Ovary (tissue), 9 donors: ENCODE measurements around the gene EEF2K. TPM values are rescaled to one million over a fixed set of nuclear protein-coding genes. Genes with fewer than 3 reads are reported as not detected.

ENCODE experiments used
- DNase-seq, 5 donors: peaks; one replicate each; pipeline ENCODE4 v3.0.0-alpha.2; 2019 to 2020
- H3K27ac ChIP-seq, 2 donors: fragments of 200-600 bp; one replicate each; pipeline versions ENCODE4 v1.5.1 to v1.8.0; 2019 to 2022
- H3K27me3 ChIP-seq: fragments of 200-600 bp; one replicate; pipeline ENCODE4 v1.8.0; 2022
- H3K36me3 ChIP-seq: fragments of 200-600 bp; sonication (generic); one replicate; pipeline ENCODE4 v1.5.1; 2019
- H3K4me1 ChIP-seq: one replicate; pipeline ENCODE4 v1.8.1; 2013; ENCODE audit warnings: mild to moderate bottlenecking, moderate library complexity; ENCODE audit not compliant: insufficient read depth
- H3K4me3 ChIP-seq: fragments of 200-600 bp; sonication (generic); one replicate; pipeline ENCODE4 v1.5.1; 2017
- H3K9me3 ChIP-seq, 2 donors: fragments of 200-600 bp in 1 of 2; sonication (generic) in 1 of 2; one replicate each; pipeline versions ENCODE4 v1.5.1 to v1.8.1; 2013 to 2019; ENCODE audit warnings: mild to moderate bottlenecking in 1 of 2, moderate library complexity in 1 of 2
- EP300 ChIP-seq: sonication (generic); formaldehyde crosslinking; IDR thresholded peaks from one replicate; pipeline ENCODE4 v1.6.1; 2017; ENCODE audit warnings: antibody characterized with exemption
- POLR2A ChIP-seq: fragments of 450-650 bp; IDR thresholded peaks from one replicate; pipeline ENCODE4 v1.6.1; 2017; ENCODE audit warnings: antibody characterized with exemption, mild to moderate bottlenecking, moderate library complexity
- WGBS, 3 donors: extraction: QIAGEN DNeasy Blood & Tissue Kit in 1 of 3; methylation state at CpG; one replicate each; pipeline versions ENCODE4 v1.1.5 to v1.1.7; 2013 to 2017; 5-methylcytosine and 5-hydroxymethylcytosine counted together
- intact Hi-C, 4 donors: fragments of 100-400 bp; cut with DNase I; formaldehyde crosslinking; loops; one replicate each; pipeline versions ENCODE4 v1.11.0 to v1.15.1; 2022 to 2023
- polyA plus RNA-seq, 2 donors: library from polyadenylated mRNA; stranded (reverse); fragments of 200-250 nt in 1 of 2; fragments of 350-450 nt in 1 of 2; fragmentation: Illumina TruSeq in 1 of 2; extraction: RNeasy Lipid Tissue Mini Kit (QIAGEN cat#74804) in 1 of 2; gene quantifications; one replicate each; pipeline ENCODE4 v1.2.3, GENCODE V29; 2013 to 2014
- total RNA-seq, 7 donors: library from RNA; depleted of rRNA in 2 of 7; stranded (reverse); fragments of >200 nt in 2 of 7; fragmentation: NEBNext Ultra II Directional in 3 of 7; extraction: Animal tissue kit (Norgen Biotek cat#: 25700) in 3 of 7; gene quantifications; one replicate each; pipeline versions ENCODE4 v1.1.0 to v1.2.4, GENCODE V29; 2016 to 2023
- TF ChIP-seq, protein P1 (sequence below), 3 donors: fragments of 450-650 bp in 2 of 3; fragments of 200-600 bp in 1 of 3; IDR thresholded peaks; one replicate each; pipeline versions ENCODE4 v1.5.1 to v1.8.0; 2016 to 2022; ENCODE audit warnings: antibody characterized with exemption in 3 of 3, mild to moderate bottlenecking in 1 of 3
- donor health status: DM: no; HTN: no; CAD: no; lungs with moderate emphysema.
- donor health status: DM: no; HTN: no; CAD: no.
- donor health status: Bipolar disorder and iron deficiency.
- donor health status: DM: yes; HTN: yes; CAD: no.
- donor health status: DM: no; HTN: no; CAD: no.
- donor health status: DM: yes; HTN: yes; CAD: no.

EEF2K gene
- total and polyA plus RNA-seq, 9 donors, result 8.1 to 37.6 (median 26.0) TPM

DNA sequence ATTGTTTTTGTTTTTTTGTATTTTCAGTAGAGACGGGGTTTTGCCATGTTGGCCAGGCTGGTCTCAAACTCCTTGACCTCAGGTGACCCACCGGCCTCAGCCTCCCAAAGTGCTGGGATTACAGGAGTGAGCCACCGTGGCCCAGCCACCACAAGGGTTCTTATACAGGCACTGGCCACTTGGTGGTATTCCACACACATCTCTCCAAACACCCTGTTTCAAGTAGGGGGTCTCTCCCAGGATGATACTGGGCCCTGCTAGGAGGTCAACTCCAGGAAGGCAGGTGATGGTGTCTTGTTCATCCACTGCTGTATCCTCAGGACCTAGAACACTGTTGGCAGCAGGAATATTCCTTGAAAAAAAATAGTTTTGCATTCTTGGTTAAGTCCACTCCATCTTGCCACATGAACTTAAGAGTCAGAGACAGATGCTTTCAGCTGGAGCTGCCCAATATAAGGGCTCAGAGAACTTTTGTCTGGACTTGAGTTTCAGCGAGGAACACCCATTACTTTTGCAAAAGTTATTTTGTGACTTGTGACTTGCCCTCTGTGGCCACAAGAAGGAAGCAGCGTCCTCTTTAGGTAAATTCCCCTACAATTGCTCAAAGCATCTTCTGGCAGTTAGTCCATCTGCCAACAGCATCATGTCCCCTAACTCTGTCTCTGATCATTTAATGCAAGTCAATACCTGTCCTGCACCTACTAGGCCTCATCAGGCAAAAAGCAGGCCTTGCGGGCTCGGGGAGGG, 7.4 kb upstream of the EEF2K start:
- DNase-seq, result no peak
- Histone ChIP-seq H3K36me3 (no peaks in the 10 kb centered on the region), H3K4me3 (no peak overlapping the region), H3K27ac (peak overlapping the region in 1 of 2 donors; percentile 39), H3K27me3 (no peaks in the 10 kb centered on the region), H3K9me3 (no peaks in the 10 kb centered on the region), H3K4me1 (peaks cover 3% of the 10 kb centered on the region)
- TF ChIP-seq POLR2A (no peak), EP300 (no peak)
- TF ChIP-seq, protein P1, sequence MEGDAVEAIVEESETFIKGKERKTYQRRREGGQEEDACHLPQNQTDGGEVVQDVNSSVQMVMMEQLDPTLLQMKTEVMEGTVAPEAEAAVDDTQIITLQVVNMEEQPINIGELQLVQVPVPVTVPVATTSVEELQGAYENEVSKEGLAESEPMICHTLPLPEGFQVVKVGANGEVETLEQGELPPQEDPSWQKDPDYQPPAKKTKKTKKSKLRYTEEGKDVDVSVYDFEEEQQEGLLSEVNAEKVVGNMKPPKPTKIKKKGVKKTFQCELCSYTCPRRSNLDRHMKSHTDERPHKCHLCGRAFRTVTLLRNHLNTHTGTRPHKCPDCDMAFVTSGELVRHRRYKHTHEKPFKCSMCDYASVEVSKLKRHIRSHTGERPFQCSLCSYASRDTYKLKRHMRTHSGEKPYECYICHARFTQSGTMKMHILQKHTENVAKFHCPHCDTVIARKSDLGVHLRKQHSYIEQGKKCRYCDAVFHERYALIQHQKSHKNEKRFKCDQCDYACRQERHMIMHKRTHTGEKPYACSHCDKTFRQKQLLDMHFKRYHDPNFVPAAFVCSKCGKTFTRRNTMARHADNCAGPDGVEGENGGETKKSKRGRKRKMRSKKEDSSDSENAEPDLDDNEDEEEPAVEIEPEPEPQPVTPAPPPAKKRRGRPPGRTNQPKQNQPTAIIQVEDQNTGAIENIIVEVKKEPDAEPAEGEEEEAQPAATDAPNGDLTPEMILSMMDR (IDR thresholded peaks at IDR 0.05), result no peak
- WGBS, 3 donors, result 65 to 74% (median 66%) methylated on average over 7 of the region's 7 CpGs
- intact Hi-C loops, result loop anchor here in 2 of 4 donors (5.0 kb wide), 1 partner anchor 99 kb away; the partner anchor contains the start of gene POLR3E (in 2 of the 2)

DNA sequence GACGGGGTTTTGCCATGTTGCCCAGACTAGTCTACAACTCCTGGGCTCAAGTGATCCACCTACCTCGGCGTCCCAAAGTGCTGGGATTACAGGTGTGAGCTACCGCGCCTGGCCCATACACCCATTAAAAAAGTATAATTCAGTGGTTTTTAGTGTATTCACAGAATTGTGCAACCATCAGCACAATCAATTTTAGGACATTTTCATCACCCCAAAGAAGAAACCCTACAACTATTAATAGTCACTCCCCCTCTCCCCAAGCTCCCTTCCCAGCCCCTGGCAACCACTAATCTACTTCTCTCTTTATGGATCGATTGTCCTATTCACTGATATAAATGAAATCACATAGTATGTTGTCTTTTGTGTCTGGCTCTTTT, 3.8 kb upstream of the EEF2K start:
- Histone ChIP-seq H3K4me1 (peaks cover 3% of the 10 kb centered on the region), H3K27me3 (no peaks in the 10 kb centered on the region), H3K4me3 (no peak overlapping the region), H3K9me3 (no peaks in the 10 kb centered on the region), H3K27ac (no peak overlapping the region), H3K36me3 (no peaks in the 10 kb centered on the region)
- 88 to 94% (median 92%) methylated on average over 6 of the region's 6 CpGs for WGBS, 3 donors
- no peak for DNase-seq
- TF ChIP-seq POLR2A, result no peak
- TF ChIP-seq EP300, result no peak
- TF ChIP-seq, protein P1 (IDR thresholded peaks at IDR 0.05), result no peak
- intact Hi-C loops, result no loop called here

DNA sequence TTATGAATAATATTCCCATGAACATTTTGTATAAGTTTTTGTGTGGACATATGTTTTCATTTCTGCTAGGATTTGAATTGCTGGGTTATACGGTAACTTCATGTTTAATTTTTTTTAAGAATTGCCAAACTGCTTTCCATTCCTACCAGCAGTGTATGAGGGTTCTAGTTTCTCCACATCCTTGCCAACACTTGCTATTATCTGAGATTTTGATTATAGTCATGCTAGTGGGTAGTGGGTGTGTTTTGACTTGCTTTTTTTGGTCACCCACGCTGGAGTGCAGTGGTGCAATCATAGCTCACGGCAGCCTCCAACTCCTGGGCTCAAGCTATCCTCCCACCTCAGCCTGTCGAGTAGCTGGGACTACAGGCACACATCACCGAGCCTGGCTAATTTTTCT, 3.0 kb upstream of the EEF2K start:
- Histone ChIP-seq H3K27me3 (no peaks in the 10 kb centered on the region), H3K27ac (no peak overlapping the region), H3K36me3 (no peaks in the 10 kb centered on the region), H3K4me1 (peaks cover 9% of the 10 kb centered on the region), H3K9me3 (no peaks in the 10 kb centered on the region), H3K4me3 (no peak overlapping the region)
- TF ChIP-seq, protein P1 (IDR thresholded peaks at IDR 0.05), result no peak
- TF ChIP-seq EP300 (no peak), POLR2A (no peak)
- DNase-seq, result no peak
- intact Hi-C loops, result no loop called here
- WGBS, 3 donors, result 75 to 80% (median 77%) methylated on average over 5 of the region's 5 CpGs

DNA sequence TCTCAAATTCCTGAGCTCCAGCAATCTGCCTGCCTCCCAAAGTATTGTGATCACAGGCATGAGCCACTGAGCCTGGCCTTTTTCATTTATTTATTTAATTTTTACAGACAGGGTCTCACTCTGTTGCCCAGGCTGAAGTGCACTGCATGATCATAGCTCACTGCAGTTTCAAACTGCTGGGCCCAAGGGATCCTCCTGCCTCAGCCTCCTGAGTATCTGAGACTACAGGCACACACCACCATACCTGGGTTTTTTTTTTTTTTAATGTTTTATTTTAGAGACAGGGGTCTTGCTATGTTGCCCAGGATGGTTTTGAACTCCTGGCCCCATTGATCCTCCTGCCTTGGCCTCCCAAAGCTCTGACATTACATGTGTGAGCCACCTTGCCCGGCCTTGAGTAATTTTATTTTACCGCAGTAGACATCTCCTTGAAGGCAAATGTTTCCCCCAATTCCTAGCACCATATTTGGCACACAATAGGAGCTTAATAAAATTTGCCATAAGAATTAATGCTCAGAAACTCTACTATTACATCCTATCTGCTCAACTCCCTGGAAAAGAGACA, 1.9 kb upstream of the EEF2K start:
- Histone ChIP-seq H3K9me3 (no peaks in the 10 kb centered on the region), H3K27ac (no peak overlapping the region), H3K4me3 (no peak overlapping the region), H3K36me3 (no peaks in the 10 kb centered on the region), H3K27me3 (no peaks in the 10 kb centered on the region), H3K4me1 (peaks cover 9% of the 10 kb centered on the region)
- TF ChIP-seq, protein P1 (IDR thresholded peaks at IDR 0.05), result no peak
- TF ChIP-seq EP300 (no peak), POLR2A (no peak)
- no peak for DNase-seq
- 98% methylated on average over 2 of the region's 2 CpGs for WGBS, 3 donors
- intact Hi-C loops, result no loop called here
